DOHH2 (cell line): ENCODE data around the gene APH1B.

Source experiments
- H3F3A ChIP-seq: fragments of 200-600 bp; sonication (generic), shearing (Covaris generic); 2 replicates; pipeline ENCODE4 v1.6.0; 2016; ENCODE audit warnings: antibody characterized with exemption, mild to moderate bottlenecking; ENCODE audit not compliant: control insufficient read depth, insufficient read depth
- H3K27ac ChIP-seq: fragments of 200-600 bp; sonication (generic); 2 replicates; pipeline ENCODE4 v1.5.1; 2014; ENCODE audit warnings: low read depth, mild to moderate bottlenecking, low read length, moderate library complexity
- H3K27me3 ChIP-seq: fragments of 200-600 bp; sonication (generic); 2 replicates; pipeline ENCODE4 v1.6.1; 2014; ENCODE audit warnings: mild to moderate bottlenecking, low read length, mixed read lengths; ENCODE audit not compliant: control insufficient read depth
- H3K36me3 ChIP-seq: fragments of 200-600 bp; sonication (generic); 2 replicates; pipeline ENCODE4 v1.6.1; 2014; ENCODE audit warnings: mild to moderate bottlenecking, low read length, moderate library complexity, mixed read lengths; ENCODE audit not compliant: control insufficient read depth
- H3K4me1 ChIP-seq: fragments of 200-600 bp; sonication (generic); 2 replicates; pipeline ENCODE4 v1.6.1; 2014; ENCODE audit warnings: mild to moderate bottlenecking, low read length, mixed read lengths; ENCODE audit not compliant: control insufficient read depth
- H3K4me2 ChIP-seq: fragments of 200-600 bp; sonication (generic); 2 replicates; pipeline ENCODE4 v1.6.0; 2014; ENCODE audit warnings: mild to moderate bottlenecking, low read length, moderate library complexity
- H3K4me3 ChIP-seq: fragments of 200-600 bp; sonication (generic); 2 replicates; pipeline ENCODE4 v1.5.1; 2014; ENCODE audit warnings: mild to moderate bottlenecking, low read length, mixed read lengths
- H3K79me2 ChIP-seq: fragments of 200-600 bp; sonication (generic); 2 replicates; pipeline ENCODE4 v1.6.1; 2014; ENCODE audit warnings: mild to moderate bottlenecking, low read length, mixed read lengths; ENCODE audit not compliant: control insufficient read depth
- H3K9me2 ChIP-seq: fragments of 200-600 bp; sonication (generic); replicated peaks from 2 replicates; pipeline ENCODE4 v1.6.1; 2014; ENCODE audit warnings: mild to moderate bottlenecking, low read length, mixed read lengths; ENCODE audit not compliant: control insufficient read depth
- H3K9me3 ChIP-seq: fragments of 200-600 bp; sonication (generic); 2 replicates; pipeline ENCODE4 v1.6.1; 2014; ENCODE audit warnings: antibody characterized with exemption, low read length, mixed read lengths; ENCODE audit not compliant: control insufficient read depth, insufficient read depth
- H4K20me1 ChIP-seq: fragments of 200-600 bp; sonication (generic); 2 replicates; pipeline ENCODE4 v1.6.0; 2014; ENCODE audit warnings: low read depth, mild to moderate bottlenecking, antibody characterized with exemption, low read length, moderate library complexity; ENCODE audit not compliant: control insufficient read depth, insufficient read depth
- CTCF ChIP-seq: fragments of 200-600 bp; sonication (generic); IDR thresholded peaks from one replicate; pipeline ENCODE4 v1.5.1; 2014; ENCODE audit warnings: antibody characterized with exemption, mild to moderate bottlenecking, low read depth, low read length; ENCODE audit not compliant: poor library complexity, severe bottlenecking
- EZH2phosphoT487 ChIP-seq: fragments of 200-600 bp; sonication (generic); IDR thresholded peaks from 2 replicates; pipeline ENCODE4 v1.6.1; 2017; ENCODE audit warnings: borderline replicate concordance, mild to moderate bottlenecking, antibody characterized with exemption, low read length, moderate library complexity, mixed read lengths

Gene APH1B

GRCh38 chr15:63277038-63277892, at the start of gene APH1B:
Gene APH1B, plus strand, starts transcription at chr15:63277605. Its CDS starts 19 bp downstream, at chr15:63277624.
- peak within 1 kb of the TSS; percentile 75 for H3K4me2 ChIP-seq
- peaks cover 17% of the 10 kb centered on the region for H3K4me1 ChIP-seq
- H3K9me2 ChIP-seq = no peaks in the 10 kb centered on the region
- H3K79me2 ChIP-seq = no peaks in the 10 kb centered on the region
- no peaks in the 10 kb centered on the region for H4K20me1 ChIP-seq
- H3K36me3 ChIP-seq = peaks cover 17% of the 10 kb centered on the region
- H3K27me3 ChIP-seq = no peaks in the 10 kb centered on the region
- no peaks in the 10 kb centered on the region for H3K9me3 ChIP-seq
- peak within 1 kb of the TSS; percentile 43; the same call in 1 of the 2 replicates for H3K27ac ChIP-seq
- H3F3A ChIP-seq = peaks cover 13% of the 10 kb centered on the region
- TF ChIP-seq EZH2phosphoT487 (no peak), CTCF (no peak)
- peak within 1 kb of the TSS; percentile 87 for H3K4me3 ChIP-seq

- H3K4me3 ChIP-seq = no peak overlapping the region
Observed at GRCh38 chr15:63227689-63228088, 49.7 kb upstream of the APH1B start.

GRCh38 chr15:63231206-63231605, 46.2 kb upstream of the APH1B start:
- no peaks in the 10 kb centered on the region for H3K9me2 ChIP-seq
- no peaks in the 10 kb centered on the region for H3K36me3 ChIP-seq
- H3K79me2 ChIP-seq = peaks cover 8% of the 10 kb centered on the region
- no peaks in the 10 kb centered on the region for H3K9me3 ChIP-seq
- H3K27me3 ChIP-seq = no peaks in the 10 kb centered on the region
- no peaks in the 10 kb centered on the region for H4K20me1 ChIP-seq
- H3K4me2 ChIP-seq = no peak overlapping the region
- H3K27ac ChIP-seq = no peak overlapping the region
- TF ChIP-seq EZH2phosphoT487 = no peak
- no peak for TF ChIP-seq CTCF
- peaks cover 25% of the 10 kb centered on the region for H3K4me1 ChIP-seq
- H3K4me3 ChIP-seq = no peak overlapping the region
- peaks cover 8% of the 10 kb centered on the region; the same call in 1 of the 2 replicates for H3F3A ChIP-seq

More at GRCh38 chr15:63227689-63228088, 49.7 kb upstream of the APH1B start:
- H3K27me3 ChIP-seq = no peaks in the 10 kb centered on the region
- H3K27ac ChIP-seq = no peak overlapping the region
- no peak for TF ChIP-seq CTCF
- no peak for TF ChIP-seq EZH2phosphoT487
- peaks cover 12% of the 10 kb centered on the region for H3K4me1 ChIP-seq
- H3K79me2 ChIP-seq = 0 out of 2 replicates have a peak, but pooled peaks cover 2% of the 10 kb centered on the region
- H3K9me2 ChIP-seq = no peaks in the 10 kb centered on the region
- no peaks in the 10 kb centered on the region for H3K9me3 ChIP-seq
- H3K36me3 ChIP-seq = peaks cover 7% of the 10 kb centered on the region; the same call in 1 of the 2 replicates
- H3K4me2 ChIP-seq = no peak overlapping the region
- 0 out of 2 replicates have a peak, but pooled peaks cover 4% of the 10 kb centered on the region for H4K20me1 ChIP-seq
- H3F3A ChIP-seq = peaks cover 8% of the 10 kb centered on the region; the same call in 1 of the 2 replicates
